Erythroblast (primary cell): Measurements from ENCODE around the gene INTS11.

Experiments
- DNase-seq, 2 experiments: peaks; one replicate each; lab custom pipeline; 2025; lab: John Stamatoyannopoulos, UW
- GATA1 ChIP-seq: IDR thresholded peaks from 2 replicates; pipeline ENCODE4 v1.6.1; 2011; ENCODE audit warnings: low read depth, mild to moderate bottlenecking, control low read depth, low read length, moderate library complexity
- POLR2A ChIP-seq: IDR thresholded peaks from 2 replicates; pipeline ENCODE4 v1.6.1; 2011; ENCODE audit warnings: mild to moderate bottlenecking, low read length

INTS11 gene

DNA sequence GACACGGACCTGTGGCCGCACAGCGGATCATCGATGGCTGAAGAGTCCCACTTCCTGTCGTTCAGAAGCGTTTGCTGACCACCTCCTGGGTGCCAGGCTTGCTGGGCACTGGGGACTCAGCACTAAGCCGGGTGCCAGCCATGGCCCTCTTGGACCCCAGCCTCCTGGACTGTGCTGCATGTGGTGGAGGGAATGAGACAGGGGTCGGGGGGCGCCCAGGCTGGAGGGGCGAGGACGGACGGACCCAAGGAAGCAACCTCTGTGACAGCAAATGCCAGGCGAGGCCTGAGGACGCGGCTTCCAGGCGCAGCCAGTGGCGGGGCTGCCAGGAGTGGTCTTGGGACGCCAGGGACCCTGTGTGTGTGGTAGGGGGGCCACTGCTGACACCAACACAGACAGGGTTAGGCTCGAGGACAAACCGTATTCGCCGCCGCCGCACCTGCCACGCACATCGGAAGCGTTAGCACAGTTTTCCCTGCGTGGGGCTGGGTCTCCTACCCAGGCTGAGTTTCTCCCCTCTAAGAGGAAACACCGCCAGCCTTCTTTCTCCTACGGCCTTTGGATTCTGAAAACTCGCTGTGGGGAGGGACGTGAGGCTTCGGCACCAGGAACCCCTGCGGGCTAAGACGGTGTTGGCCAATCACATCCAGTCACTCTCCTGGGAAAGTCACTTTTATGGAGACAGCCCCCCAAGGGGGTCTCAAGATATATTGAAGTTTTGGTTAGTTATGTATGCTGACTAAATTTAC is 36.9 kb upstream of the INTS11 start:
- no peak for DNase-seq
- TF ChIP-seq POLR2A: no peak
- no peak for TF ChIP-seq GATA1

DNA sequence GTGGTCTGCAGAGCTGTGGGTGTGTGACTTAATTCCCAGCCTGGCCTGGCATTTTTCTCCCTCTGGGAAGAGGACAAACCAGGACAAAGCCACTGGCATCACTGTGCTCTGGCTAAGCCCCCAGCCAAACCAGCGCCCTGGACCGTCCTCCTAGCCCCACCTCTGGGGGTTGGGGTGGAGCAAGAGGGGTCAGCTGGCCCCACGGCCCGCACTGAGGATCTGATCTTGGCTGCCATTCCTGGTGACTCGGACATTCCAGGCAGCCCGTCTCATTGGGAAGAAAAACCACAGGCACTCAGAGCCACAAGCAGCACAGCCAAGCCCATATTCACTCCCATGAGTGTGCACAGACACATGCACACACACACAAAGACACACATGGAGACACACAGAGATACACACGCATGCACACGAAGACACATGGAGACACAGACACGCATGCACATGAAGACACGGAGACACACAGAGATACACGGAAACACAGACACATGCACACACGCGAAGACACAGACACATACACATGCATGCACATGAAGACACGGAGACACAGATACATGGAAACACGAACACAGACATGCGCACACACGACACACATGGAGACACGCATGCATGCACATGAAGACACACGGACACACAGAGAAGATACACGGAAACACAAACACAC is 36.2 kb upstream of the INTS11 start:
- no peak for DNase-seq
- TF ChIP-seq GATA1 (no peak), POLR2A (no peak)

DNA sequence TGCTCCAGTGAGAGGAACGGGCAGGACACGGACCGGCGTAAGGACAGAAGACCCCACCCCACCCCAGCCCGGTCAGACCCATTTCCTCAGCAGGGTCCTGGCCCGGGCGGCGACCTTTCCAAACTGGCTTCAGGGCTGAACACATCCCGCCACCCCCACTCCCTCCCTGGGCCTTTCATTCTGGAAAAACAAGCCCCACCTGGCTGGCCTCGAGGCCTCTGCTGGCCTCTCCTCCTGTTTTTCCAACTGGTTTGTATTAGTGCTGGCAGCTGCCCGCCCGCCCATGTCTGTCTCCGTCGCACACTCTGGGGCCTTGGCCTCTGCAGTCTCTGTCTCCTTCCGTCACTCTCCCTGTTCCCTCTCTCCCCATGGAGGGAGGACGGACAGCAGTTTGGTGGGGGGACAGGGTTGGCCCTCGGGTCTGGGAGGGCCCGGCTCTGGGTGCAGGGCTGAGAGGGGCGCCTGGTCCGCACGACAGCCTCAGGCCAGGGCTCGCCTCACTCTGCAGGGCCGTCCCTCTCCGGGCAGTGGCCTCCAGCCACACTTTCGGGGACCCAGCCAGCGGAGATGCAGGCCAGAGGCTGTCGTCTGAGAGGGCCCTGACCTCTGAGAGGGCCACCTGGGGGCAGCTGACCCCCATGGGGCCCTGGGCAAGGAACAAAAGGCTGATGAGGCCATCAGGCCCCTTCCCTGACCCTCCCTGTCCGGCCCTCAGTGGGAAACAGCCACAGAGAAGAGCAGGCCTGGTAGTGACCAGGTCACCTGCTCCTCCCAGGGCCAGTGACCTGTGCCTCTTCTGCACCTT is 35.4 kb upstream of the INTS11 start:
- no peak for DNase-seq
- no peak for TF ChIP-seq GATA1
- TF ChIP-seq POLR2A: no peak

DNA sequence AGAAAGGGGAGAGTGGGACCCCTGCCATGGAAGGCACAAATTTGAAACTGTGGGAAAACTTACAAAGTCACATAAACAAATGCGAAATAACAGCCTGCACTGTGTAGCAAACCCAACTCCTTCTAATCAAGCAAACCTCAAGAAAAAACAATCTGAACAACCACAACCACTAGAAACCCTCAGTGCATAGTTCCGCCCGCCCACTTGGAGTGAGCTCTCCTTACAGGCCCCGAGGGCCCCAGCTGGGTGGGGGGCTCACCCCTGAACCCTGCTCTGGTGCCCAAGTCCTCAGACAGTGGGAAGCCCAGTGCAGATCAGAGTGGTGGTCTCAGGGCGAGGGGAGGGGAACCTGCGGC is 34.8 kb upstream of the INTS11 start:
- no peak for TF ChIP-seq POLR2A
- no peak for TF ChIP-seq GATA1
- DNase-seq: no peak

DNA sequence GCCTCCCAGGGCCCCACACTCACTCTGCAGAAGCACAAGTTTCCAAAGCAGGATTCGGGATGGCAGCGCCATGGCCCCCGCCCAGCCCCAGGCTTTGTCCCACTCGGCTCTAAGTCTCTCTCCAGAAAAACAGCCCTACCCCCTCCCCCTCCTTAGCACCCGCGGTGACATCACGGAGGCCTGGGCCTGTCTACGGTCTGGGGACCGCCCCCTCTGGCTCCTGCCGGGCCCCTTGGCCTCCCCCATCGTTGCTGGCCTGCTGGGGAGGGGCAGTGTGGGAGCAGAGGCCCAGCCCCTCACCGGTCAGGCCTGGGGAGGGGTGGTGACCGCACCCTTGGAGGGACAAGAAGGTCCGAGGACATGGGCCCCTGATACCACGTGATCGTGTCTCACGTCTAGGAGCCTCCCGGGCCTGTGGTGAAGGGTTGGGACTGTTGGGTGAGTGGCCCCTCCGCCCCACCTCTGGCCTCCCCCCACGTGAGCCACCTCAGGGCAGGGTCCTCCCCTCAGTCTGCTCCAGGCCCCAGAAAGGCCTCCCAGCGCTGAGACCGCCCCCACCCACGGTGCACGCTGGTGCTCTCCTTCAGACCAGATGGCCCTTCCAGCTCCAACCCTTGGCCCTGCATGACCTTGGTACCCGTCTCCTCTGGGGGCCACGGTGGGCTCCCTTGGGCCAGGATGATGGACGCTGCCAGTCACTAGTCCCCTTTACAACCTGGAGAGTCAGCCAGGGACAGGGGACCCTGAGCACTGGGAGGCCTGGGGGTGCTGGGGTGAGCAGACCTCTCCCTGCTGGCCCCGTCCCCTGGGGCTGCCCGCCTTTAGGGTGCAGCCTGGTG is 34.2 kb upstream of the INTS11 start, which contains the start of gene MXRA8:
TSS of gene MXRA8 (minus strand) at position 123 of the 839 bp plus-strand sequence. CDS start at position 72, 51 bp downstream.
- TF ChIP-seq GATA1 (no peak), POLR2A (no peak)
- DNase-seq: peak; percentile 55 to 73

DNA sequence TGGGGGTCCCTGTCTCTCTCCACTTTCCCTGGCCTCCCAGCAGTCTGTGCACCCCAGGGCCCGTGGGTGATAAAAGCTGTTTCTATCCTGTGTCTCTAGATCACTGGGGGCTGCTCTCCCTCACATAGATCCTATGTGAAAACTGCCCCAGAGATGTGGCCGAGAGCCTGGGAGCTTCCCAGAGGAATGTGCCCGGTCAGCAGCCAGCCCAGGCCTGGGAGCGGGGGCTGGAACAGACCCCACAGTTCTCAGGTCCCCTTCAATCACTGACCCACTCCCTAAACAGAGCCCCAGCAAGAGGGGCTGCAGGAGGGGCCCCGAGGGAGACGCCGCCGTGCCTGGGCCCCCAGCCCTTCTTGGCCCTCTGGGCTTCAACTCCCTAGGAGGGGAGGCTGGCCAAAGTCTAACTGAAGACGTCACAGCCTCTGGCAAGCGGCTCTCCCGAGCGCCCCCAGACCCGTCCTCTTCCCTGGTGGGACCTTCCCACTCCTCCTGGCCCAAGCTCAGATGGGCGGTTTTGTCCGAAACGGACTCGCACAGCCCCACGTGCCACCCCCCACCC is 33.5 kb upstream of the INTS11 start:
- TF ChIP-seq POLR2A (no peak), GATA1 (no peak)
- DNase-seq: no peak

DNA sequence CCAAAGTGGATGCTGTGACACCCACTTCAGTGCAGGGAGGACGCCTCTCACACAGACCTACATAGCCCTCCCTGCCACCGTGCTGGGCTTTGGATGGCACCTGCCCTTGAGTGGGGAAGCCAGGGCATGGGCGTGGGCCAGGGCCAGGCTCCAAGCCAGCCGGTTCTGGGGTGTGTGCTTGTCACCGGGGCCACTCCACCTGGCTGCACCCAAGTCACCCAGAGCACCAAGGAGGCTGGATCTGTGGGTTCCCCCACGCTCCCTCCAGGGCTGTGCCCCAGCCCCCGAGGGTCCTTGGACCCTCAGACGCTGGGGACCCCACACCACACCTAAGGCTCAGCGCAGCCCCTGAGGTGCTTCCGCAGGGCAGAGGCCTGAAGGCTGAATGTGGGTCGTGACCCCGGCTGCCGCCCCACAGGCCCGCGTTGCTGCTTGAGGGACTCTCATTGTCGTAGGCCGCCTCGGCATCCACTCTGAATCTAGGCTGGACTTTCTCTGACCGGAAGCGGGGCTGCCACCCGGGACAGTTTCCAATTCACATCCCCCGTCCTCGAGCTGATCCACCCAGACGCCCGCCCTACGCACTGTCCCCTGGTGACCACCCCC is 32.4 kb upstream of the INTS11 start:
- TF ChIP-seq GATA1 (no peak), POLR2A (no peak)
- DNase-seq: no peak

DNA sequence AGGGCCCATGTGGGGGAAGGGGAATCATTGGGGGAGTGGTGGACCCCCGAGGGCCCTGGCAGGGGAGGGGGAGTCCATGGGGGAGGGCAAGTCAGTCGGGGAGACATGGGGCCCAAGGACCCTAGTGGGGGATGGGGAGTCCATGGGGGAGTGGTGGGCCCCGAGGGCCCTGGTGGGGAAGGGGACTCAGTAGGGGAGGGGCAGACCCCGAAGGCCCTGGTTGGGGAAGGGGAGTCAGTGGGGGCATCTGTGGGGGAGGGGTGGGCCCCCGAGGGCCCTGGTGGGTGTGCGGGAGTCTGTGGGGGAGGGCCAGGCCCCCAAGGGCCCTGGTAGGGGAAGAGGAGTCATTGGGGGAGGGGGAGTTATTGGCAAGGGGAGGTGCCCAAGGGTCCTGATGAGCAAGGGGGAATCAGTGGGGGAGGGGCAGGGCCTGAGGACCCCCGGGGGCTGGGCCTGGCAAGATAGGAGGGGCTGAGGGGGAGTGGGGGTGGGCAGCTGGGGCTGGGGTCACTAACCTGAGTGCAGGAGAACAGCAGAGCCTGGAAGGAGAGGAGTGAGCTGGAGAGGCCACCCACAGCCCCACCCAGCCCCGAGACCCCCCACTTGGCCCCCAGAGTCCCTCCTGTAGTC is 31.8 kb upstream of the INTS11 start:
- DNase-seq: no peak
- TF ChIP-seq GATA1: no peak
- TF ChIP-seq POLR2A: no peak

DNA sequence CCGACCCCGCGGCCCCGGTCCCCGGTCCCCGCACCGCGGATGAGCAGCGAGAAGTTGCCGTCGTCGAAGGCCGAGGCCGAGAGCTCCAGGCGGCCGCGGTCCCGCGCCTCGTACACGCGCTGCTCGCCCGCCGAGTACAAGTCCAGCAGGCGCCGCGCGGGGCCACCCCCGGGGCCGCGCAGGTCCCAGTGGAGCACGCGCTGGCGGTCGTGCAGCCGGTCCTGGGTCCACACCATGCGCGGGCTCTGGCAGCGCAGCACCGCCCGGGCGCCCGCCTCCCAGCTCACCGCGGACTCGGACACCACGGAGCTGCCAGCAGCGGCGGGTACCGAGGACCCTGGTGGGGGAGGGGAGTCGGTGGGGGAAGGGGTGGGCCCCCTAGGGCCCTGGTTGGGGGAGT is 31.0 kb upstream of the INTS11 start:
- peak; percentile 57 to 75 for DNase-seq
- TF ChIP-seq GATA1: no peak
- TF ChIP-seq POLR2A: no peak

DNA sequence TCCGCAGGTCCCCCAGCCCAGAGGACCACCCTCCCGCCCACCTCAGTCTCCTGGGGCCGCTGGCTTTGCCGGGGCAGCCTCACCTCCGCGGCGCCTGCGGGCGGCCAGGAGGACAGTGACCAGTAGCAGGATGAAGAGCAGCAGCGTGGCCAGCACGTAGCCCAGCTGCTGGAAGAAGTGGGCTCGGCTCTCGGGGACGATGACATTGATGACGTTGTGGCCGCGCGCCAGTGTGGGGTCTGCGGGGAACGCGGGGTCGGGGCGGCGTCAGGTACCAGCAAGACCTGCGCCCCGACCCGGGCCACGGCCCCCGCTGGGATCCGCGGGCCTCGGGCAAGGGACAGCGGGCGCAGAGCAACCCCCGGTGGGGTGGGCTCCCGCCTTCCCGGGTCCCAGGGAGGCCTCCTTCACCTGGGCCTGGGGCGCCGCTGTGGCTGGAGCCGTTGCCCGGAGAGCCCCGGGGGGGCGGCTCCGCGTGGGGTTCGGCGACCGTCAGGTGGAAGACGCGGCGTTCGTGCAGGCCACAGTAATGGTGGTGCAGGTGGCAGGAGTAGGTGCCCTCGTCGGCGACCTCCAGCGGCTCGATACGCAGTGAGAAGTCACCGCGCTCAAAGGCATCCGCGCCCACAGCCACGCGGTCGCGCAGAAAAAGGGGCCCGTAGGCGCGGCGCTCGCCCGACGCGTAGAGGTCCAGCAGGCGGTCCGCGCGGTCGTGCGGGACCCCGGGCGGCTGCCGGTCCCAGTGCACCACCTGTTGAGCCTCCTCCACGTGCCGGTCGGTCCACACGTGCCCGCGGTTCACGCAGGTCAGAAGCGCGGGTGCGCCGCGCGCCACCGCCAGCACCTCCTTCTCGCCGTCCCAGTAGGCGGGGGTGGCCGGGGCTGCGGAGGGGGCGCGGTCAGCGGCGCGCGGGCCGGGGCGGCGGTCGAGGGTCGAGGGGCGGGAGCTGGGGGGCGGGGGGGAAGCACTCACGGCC is 30.1 kb upstream of the INTS11 start:
- TF ChIP-seq POLR2A (no peak), GATA1 (no peak)
- DNase-seq: no peak

DNA sequence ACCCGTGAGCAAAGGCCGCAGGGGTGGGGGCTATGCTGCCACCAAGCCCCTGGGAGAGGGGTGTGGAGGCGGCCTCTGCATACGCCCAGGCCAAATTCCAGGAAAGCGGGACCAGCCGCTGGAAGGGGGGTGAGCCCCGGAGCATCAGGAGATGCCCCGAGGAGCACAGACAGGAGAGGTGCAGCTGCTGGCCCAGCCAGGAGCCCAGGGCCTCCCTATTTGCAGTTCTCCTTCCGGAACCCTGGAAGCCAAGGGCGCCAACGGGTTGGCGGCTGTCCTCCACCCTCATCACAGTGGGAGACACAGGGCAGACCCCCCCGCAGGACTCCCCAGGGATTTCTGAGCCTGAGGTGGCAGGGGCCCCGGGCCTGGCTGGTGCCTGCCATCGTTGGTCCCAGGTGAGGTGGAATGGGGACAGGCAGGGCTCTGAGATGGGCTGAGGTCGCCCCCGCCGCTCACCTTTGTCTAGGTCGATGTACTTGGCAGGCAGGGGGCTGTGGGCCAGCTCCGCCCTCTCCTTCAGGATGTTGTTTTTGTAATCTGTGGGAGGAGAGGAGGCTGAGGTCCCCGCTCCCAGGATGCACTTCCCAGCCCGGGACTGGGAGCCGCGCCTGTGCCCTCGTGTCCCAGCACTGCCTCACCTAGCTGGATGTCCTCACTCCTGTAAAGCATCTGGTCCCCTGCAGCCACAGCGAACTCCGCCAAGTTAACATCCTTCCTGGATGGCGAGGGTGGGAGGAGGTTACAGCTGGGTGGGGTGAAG is 29.1 kb upstream of the INTS11 start:
- no peak for TF ChIP-seq POLR2A
- TF ChIP-seq GATA1: no peak
- DNase-seq: no peak
